Fibroblast of skin of back (primary cell): ENCODE results near the gene PLEKHF1.
"Not testable (repeated sequence)": the region's sequence is repeated elsewhere in the genome, so short reads cannot be mapped to it uniquely, and the experiment has no call there.

Experiments used
- DNase-seq: peaks from one replicate; pipeline ENCODE4 v3.0.0-alpha.2; 2013

PLEKHF1 gene

GRCh38 chr19:29664753-29665214, 477 bp upstream of the PLEKHF1 start:
- no peak for DNase-seq

GRCh38 chr19:29665826-29666577, 741 bp downstream of the PLEKHF1 start:
- DNase-seq = peak; percentile 52

GRCh38 chr19:29666578-29667386, 1.5 kb downstream of the PLEKHF1 start:
- DNase-seq = peak; percentile 62

GRCh38 chr19:29667387-29667783, 2.1 kb downstream of the PLEKHF1 start:
- DNase-seq = no peak

GRCh38 chr19:29667901-29668341, 2.7 kb downstream of the PLEKHF1 start:
- DNase-seq = no peak

GRCh38 chr19:29668746-29669609, 3.7 kb downstream of the PLEKHF1 start:
- DNase-seq = no peak

- DNase-seq = no peak
Measured at GRCh38 chr19:29670255-29670654, 5.0 kb downstream of the PLEKHF1 start.

GRCh38 chr19:29671026-29671392, 5.7 kb downstream of the PLEKHF1 start:
- DNase-seq = not testable (repeated sequence)

GRCh38 chr19:29671393-29672160, 6.3 kb downstream of the PLEKHF1 start:
- no peak for DNase-seq

- no peak for DNase-seq
Measured at GRCh38 chr19:29672319-29672932, 7.2 kb downstream of the PLEKHF1 start.

- no peak for DNase-seq
Measured at GRCh38 chr19:29672933-29673336, 7.7 kb downstream of the PLEKHF1 start.

- DNase-seq = no peak
Measured at GRCh38 chr19:29673451-29674371, 8.4 kb downstream of the PLEKHF1 start.

- DNase-seq = no peak
Measured at GRCh38 chr19:29674374-29675119, 9.3 kb downstream of the PLEKHF1 start.

- DNase-seq = no peak
Measured at GRCh38 chr19:29675120-29675649, 9.9 kb downstream of the PLEKHF1 start.

GRCh38 chr19:29675650-29676186, 10.5 kb downstream of the PLEKHF1 start:
- no peak for DNase-seq

- no peak for DNase-seq
Measured at GRCh38 chr19:29676586-29676985, 11.3 kb downstream of the PLEKHF1 start.

GRCh38 chr19:29677001-29677817, 11.9 kb downstream of the PLEKHF1 start:
- DNase-seq = no peak

GRCh38 chr19:29678484-29679106, 13.3 kb downstream of the PLEKHF1 start:
- DNase-seq = no peak
